WTC11 (cell line): Measurements from ENCODE around the gene RSAD1.

Experiments used
- CTCF ChIP-seq: fragments of 200-600 bp; IDR thresholded peaks from 2 replicates; pipeline ENCODE4 v1.8.0; 2022; ENCODE audit warnings: antibody characterized with exemption
- ERG ChIP-seq: fragments of 250-450 bp; sonication (Bioruptor Pico); IDR thresholded peaks from 2 replicates; pipeline ENCODE4 v1.8.0; 2021; ENCODE audit warnings: mild to moderate bottlenecking
- KAT7 ChIP-seq: sonication (generic); formaldehyde crosslinking; IDR thresholded peaks from 2 replicates; pipeline ENCODE4 v1.8.1; 2023; ENCODE audit warnings: missing genetic modification reagents, mild to moderate bottlenecking, borderline replicate concordance
- MLX ChIP-seq: sonication (generic); formaldehyde crosslinking; IDR thresholded peaks from 2 replicates; pipeline ENCODE4 v1.8.1; 2023; ENCODE audit warnings: mild to moderate bottlenecking, missing genetic modification reagents, moderate library complexity
- SMAD3 ChIP-seq: sonication (generic); formaldehyde crosslinking; IDR thresholded peaks from 2 replicates; pipeline ENCODE4 v1.8.0; 2022; ENCODE audit warnings: missing genetic modification reagents, mild to moderate bottlenecking, borderline replicate concordance

DNA sequence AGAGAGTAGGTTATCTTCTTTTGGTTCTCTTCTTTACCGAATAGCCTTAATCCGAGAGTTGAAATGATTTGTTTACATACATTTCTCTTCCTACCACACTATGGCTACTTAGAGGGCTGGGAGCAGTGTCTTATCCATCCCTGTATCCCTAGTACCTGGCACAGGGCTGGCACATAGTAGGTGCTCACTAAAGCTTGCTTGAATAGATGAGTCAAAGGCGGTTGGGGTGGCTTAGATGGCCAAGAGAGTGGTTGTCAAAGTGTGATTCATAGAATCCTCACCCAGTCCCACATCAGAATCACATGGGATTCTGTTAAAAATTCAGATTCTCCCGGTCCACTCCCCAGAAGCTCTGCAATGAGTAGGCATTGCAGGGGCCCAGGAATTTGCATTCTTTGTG is 21.0 kb upstream of the RSAD1 start:
- TF ChIP-seq CTCF: no peak
- TF ChIP-seq MLX: no peak
- no peak for TF ChIP-seq KAT7 (CRISPR knock-in tag)
- no peak for TF ChIP-seq SMAD3 (CRISPR knock-in tag)
- TF ChIP-seq ERG (CRISPR knock-in tag): no peak
